Loucy (cell line): ENCODE data around the gene TIMM50.
A peak's percentile ranks its signal among the peaks of the same experiment; 100 is the strongest.

Source experiments
- H2AFZ ChIP-seq: fragments of 200-600 bp; sonication (generic); 2 replicates; pipeline ENCODE4 v1.6.0; 2016; ENCODE audit warnings: antibody characterized with exemption, mild to moderate bottlenecking, low read length, moderate library complexity
- H3F3A ChIP-seq: fragments of 200-600 bp; 2 replicates; pipeline ENCODE4 v1.6.0; 2016; ENCODE audit warnings: antibody characterized with exemption, low read depth, mild to moderate bottlenecking
- H3K27me3 ChIP-seq: fragments of 200-600 bp; sonication (generic); 2 replicates; pipeline ENCODE4 v1.6.1; 2014; ENCODE audit warnings: low read length, mild to moderate bottlenecking; ENCODE audit not compliant: insufficient read depth, poor library complexity, severe bottlenecking
- H3K36me3 ChIP-seq: fragments of 200-600 bp; sonication (generic); 2 replicates; pipeline ENCODE4 v1.6.1; 2016; ENCODE audit warnings: low read length; ENCODE audit not compliant: insufficient read depth
- H3K4me1 ChIP-seq: fragments of 200-600 bp; sonication (generic); 2 replicates; pipeline ENCODE4 v1.5.1; 2014; ENCODE audit warnings: low read length, mild to moderate bottlenecking; ENCODE audit not compliant: insufficient read depth, poor library complexity, severe bottlenecking
- H3K4me2 ChIP-seq: fragments of 200-600 bp; sonication (generic); 2 replicates; pipeline ENCODE4 v1.6.0; 2014; ENCODE audit warnings: antibody characterized with exemption, low read length, low read depth, mild to moderate bottlenecking; ENCODE audit not compliant: poor library complexity, severe bottlenecking
- H3K4me3 ChIP-seq: fragments of 200-600 bp; sonication (generic); 2 replicates; pipeline ENCODE4 v1.5.1; 2014; ENCODE audit warnings: low read length, mild to moderate bottlenecking, mixed read lengths; ENCODE audit not compliant: poor library complexity, severe bottlenecking
- H3K79me2 ChIP-seq: fragments of 200-600 bp; sonication (generic); 2 replicates; pipeline ENCODE4 v1.6.1; 2014; ENCODE audit warnings: low read length; ENCODE audit not compliant: insufficient read depth
- H3K9ac ChIP-seq: fragments of 200-600 bp; sonication (generic); 2 replicates; pipeline ENCODE4 v1.6.0; 2014; ENCODE audit warnings: mild to moderate bottlenecking, low read depth, low read length, moderate library complexity; ENCODE audit not compliant: poor library complexity, severe bottlenecking
- H3K9me2 ChIP-seq: fragments of 200-600 bp; sonication (generic); replicated peaks from 2 replicates; pipeline ENCODE4 v1.6.1; 2016; ENCODE audit warnings: low read depth, low read length, mixed read lengths
- H3K9me3 ChIP-seq: fragments of 200-600 bp; sonication (generic); 2 replicates; pipeline ENCODE4 v1.6.1; 2014; ENCODE audit warnings: mild to moderate bottlenecking, antibody characterized with exemption, low read length, low read depth; ENCODE audit not compliant: insufficient read depth
- H4K20me1 ChIP-seq: fragments of 200-600 bp; sonication (generic); 2 replicates; pipeline ENCODE4 v1.6.0; 2014; ENCODE audit warnings: antibody characterized with exemption, low read length, mild to moderate bottlenecking; ENCODE audit not compliant: insufficient read depth, poor library complexity, severe bottlenecking
- EZH2phosphoT487 ChIP-seq: fragments of 200-600 bp; IDR thresholded peaks from 2 replicates; pipeline ENCODE4 v1.6.1; 2018; ENCODE audit warnings: antibody characterized with exemption, mild to moderate bottlenecking, moderate library complexity, borderline replicate concordance
- TF ChIP-seq, protein P1 (sequence below): fragments of 200-600 bp; sonication (generic); conservative IDR thresholded peaks from 2 replicates; pipeline ENCODE4 v1.5.1; 2014; ENCODE audit warnings: mild to moderate bottlenecking, antibody characterized with exemption, low read length

TIMM50 gene

DNA sequence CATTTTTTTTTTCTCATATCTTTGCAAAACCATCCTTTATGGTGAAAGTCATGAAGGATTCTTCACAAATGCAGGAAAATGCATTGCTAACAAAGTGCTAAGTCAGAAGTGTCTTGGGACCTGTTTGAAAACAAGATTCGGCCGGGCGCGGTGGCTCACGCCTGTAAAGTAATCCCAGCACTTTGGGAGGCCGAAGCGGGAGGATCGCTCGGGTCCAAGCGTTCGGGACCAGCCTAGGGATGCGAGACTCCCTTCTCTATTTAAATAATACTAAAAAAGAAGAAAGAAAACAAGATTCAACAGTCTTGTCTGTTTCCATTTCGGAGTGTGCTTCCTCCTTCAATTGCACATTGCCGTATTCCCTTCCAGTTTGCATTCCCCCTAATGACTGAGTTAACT is 51.2 kb downstream of the TIMM50 start:
- Histone ChIP-seq H4K20me1 (no peaks in the 10 kb centered on the region), H2AFZ (no peak overlapping the region), H3F3A (no peaks in the 10 kb centered on the region), H3K4me2 (peak overlapping the region; percentile 69), H3K79me2 (peaks cover 27% of the 10 kb centered on the region), H3K27me3 (no peaks in the 10 kb centered on the region), H3K9me3 (no peaks in the 10 kb centered on the region), H3K9ac (peak overlapping the region; percentile 86), H3K36me3 (no peaks in the 10 kb centered on the region), H3K9me2 (no peaks in the 10 kb centered on the region), H3K4me3 (peak overlapping the region; percentile 88), H3K4me1 (peaks cover 8% of the 10 kb centered on the region)
- no peak for TF ChIP-seq EZH2phosphoT487
- TF ChIP-seq, protein P1, sequence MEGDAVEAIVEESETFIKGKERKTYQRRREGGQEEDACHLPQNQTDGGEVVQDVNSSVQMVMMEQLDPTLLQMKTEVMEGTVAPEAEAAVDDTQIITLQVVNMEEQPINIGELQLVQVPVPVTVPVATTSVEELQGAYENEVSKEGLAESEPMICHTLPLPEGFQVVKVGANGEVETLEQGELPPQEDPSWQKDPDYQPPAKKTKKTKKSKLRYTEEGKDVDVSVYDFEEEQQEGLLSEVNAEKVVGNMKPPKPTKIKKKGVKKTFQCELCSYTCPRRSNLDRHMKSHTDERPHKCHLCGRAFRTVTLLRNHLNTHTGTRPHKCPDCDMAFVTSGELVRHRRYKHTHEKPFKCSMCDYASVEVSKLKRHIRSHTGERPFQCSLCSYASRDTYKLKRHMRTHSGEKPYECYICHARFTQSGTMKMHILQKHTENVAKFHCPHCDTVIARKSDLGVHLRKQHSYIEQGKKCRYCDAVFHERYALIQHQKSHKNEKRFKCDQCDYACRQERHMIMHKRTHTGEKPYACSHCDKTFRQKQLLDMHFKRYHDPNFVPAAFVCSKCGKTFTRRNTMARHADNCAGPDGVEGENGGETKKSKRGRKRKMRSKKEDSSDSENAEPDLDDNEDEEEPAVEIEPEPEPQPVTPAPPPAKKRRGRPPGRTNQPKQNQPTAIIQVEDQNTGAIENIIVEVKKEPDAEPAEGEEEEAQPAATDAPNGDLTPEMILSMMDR: no peak

DNA sequence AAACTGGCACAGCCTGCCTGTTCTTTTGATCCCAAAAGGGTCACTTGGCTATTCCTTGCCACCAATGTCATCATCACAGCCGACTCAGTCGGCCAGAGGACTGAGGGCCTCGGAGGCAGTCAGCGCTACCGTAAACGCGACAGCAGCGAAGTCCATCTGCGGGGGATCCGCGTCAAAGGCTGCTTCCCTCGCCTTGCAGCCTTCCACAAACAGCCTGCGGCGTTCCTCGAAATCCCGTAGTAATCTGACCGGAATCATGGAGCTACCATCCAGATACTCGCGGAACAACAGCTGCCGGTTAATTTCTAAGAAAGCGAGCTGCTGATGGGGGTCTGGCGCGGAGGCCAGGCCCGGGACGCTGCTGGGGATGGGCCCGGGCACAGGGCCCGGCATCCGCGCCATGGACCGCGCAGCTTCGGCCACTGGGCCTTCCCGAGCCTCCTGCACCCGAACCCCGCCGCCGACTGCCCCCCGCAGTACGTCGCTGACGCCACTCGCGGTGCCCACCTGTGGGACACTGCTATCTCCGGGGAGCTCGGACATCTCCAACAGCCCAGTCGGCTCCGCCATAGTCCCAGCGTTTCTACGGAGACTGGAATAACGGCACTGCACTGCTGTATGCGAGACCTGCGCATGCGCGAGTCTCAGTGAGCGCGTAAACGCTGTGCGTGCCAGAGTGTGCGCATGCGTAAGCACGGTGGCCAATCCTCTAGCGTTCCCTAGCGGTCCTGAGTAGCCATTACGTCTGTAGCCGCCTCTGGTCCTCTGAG is 51.8 kb downstream of the TIMM50 start, which contains the start of gene EID2B:
TSS of gene EID2B (minus strand) at position 620 of the 770 bp plus-strand sequence. CDS start at position 570, 50 bp downstream.
- Histone ChIP-seq H3K9me2 (no peaks in the 10 kb centered on the region), H3K79me2 (peaks cover 27% of the 10 kb centered on the region), H4K20me1 (no peaks in the 10 kb centered on the region), H3K9ac (peak within 1 kb of the TSS; percentile 86), H3F3A (no peaks in the 10 kb centered on the region), H3K4me3 (peak within 1 kb of the TSS; percentile 88), H2AFZ (peak within 1 kb of the TSS; percentile 94), H3K9me3 (no peaks in the 10 kb centered on the region), H3K27me3 (no peaks in the 10 kb centered on the region), H3K36me3 (no peaks in the 10 kb centered on the region), H3K4me2 (peak within 1 kb of the TSS; percentile 69), H3K4me1 (peaks cover 8% of the 10 kb centered on the region)
- TF ChIP-seq EZH2phosphoT487: no peak
- TF ChIP-seq, protein P1: peak; percentile 91

DNA sequence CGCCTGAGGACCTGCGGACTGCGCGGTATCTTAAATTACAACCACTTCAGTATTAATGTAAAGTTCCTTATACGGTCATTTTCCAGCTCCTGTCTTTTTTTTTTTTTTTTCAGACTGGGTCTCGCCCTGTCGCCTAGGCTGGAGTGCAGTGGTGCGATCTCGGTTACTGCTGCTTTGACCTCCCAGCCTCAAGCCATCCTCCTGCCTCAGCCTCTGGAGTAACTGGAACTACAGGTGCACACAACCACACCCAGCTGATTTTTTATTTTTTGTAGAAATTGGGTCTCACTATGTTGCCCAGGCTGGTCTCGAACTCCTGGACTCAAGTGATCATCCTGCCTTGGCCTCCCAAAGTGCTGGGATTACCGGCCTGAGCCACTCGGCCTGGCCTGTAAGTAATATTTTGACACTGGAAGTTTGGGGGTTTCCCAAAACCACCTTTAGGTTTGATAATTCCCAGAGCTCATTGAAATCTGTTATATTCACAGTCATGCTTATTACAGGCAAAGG is 52.4 kb downstream of the TIMM50 start:
- Histone ChIP-seq H3K9ac (no peak overlapping the region), H3K36me3 (no peaks in the 10 kb centered on the region), H4K20me1 (no peaks in the 10 kb centered on the region), H3F3A (no peaks in the 10 kb centered on the region), H3K27me3 (no peaks in the 10 kb centered on the region), H3K9me2 (no peaks in the 10 kb centered on the region), H2AFZ (0 out of 2 replicates have a peak overlapping the region, but pooled peaks have one; percentile 34), H3K4me1 (peaks cover 8% of the 10 kb centered on the region), H3K9me3 (no peaks in the 10 kb centered on the region), H3K4me3 (no peak overlapping the region), H3K79me2 (peaks cover 32% of the 10 kb centered on the region), H3K4me2 (no peak overlapping the region)
- TF ChIP-seq EZH2phosphoT487: no peak
- TF ChIP-seq, protein P1: no peak
